Mesothelial cell of epicardium (in vitro differentiated cells): ENCODE data around the gene MED12L. TPM values are rescaled to one million over a fixed set of nuclear protein-coding genes. Genes with fewer than 3 reads are reported as not detected.

Experiments
- DNase-seq, 2 experiments: peaks; one replicate each; pipeline ENCODE4 v3.0.0; 2021; ENCODE audit warnings: low spot score in 2 of 2; ENCODE audit not compliant: unreplicated experiment in 2 of 2
- H3K27ac Mint-ChIP-seq: 2 replicates; pipeline ENCODE4 v1.8.0; 2021; ENCODE audit warnings: mixed read lengths
- H3K27me3 Mint-ChIP-seq: 2 replicates; pipeline ENCODE4 v1.8.0; 2021; ENCODE audit warnings: low read depth, mixed read lengths
- H3K36me3 Mint-ChIP-seq: 2 replicates; pipeline ENCODE4 v1.8.0; 2021; ENCODE audit warnings: mixed read lengths
- H3K4me1 Mint-ChIP-seq: 2 replicates; pipeline ENCODE4 v1.8.0; 2021; ENCODE audit warnings: mixed read lengths
- H3K4me3 Mint-ChIP-seq: 2 replicates; pipeline ENCODE4 v1.8.0; 2021; ENCODE audit warnings: mild to moderate bottlenecking, moderate library complexity, mixed read lengths
- H3K9me3 Mint-ChIP-seq: 2 replicates; pipeline ENCODE4 v1.8.0; 2021; ENCODE audit warnings: mixed read lengths
- total RNA-seq: library from RNA; stranded (reverse); gene quantifications from 3 replicates; pipeline ENCODE4 v1.2.1, GENCODE V29; 2021
- TF ChIP-seq, protein P1 (sequence below): fragments of 200-600 bp; sonication (generic); IDR thresholded peaks from one replicate; pipeline ENCODE4 v1.5.0; 2021; ENCODE audit warnings: antibody characterized with exemption; ENCODE audit not compliant: unreplicated experiment

Gene MED12L
- total RNA-seq, 1 donor from 2014 or later, result 13.8 TPM

GRCh38 chr3:151460228-151460627, 374.8 kb downstream of the MED12L start:
- H3K4me3 Mint-ChIP-seq, result peak overlapping the region; percentile 74
- H3K27ac Mint-ChIP-seq, result no peak overlapping the region
- no peaks in the 10 kb centered on the region for H3K9me3 Mint-ChIP-seq
- H3K36me3 Mint-ChIP-seq, result no peaks in the 10 kb centered on the region
- H3K27me3 Mint-ChIP-seq, result peaks cover 4% of the 10 kb centered on the region
- DNase-seq, result no peak
- TF ChIP-seq, protein P1, sequence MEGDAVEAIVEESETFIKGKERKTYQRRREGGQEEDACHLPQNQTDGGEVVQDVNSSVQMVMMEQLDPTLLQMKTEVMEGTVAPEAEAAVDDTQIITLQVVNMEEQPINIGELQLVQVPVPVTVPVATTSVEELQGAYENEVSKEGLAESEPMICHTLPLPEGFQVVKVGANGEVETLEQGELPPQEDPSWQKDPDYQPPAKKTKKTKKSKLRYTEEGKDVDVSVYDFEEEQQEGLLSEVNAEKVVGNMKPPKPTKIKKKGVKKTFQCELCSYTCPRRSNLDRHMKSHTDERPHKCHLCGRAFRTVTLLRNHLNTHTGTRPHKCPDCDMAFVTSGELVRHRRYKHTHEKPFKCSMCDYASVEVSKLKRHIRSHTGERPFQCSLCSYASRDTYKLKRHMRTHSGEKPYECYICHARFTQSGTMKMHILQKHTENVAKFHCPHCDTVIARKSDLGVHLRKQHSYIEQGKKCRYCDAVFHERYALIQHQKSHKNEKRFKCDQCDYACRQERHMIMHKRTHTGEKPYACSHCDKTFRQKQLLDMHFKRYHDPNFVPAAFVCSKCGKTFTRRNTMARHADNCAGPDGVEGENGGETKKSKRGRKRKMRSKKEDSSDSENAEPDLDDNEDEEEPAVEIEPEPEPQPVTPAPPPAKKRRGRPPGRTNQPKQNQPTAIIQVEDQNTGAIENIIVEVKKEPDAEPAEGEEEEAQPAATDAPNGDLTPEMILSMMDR, result no peak
- peaks cover 26% of the 10 kb centered on the region for H3K4me1 Mint-ChIP-seq

- TF ChIP-seq, protein P1, result no peak
- Mint-ChIP-seq H3K9me3 (no peaks in the 10 kb centered on the region), H3K36me3 (no peaks in the 10 kb centered on the region), H3K27me3 (peaks cover 4% of the 10 kb centered on the region), H3K4me3 (peak within 1 kb of the TSS; percentile 74), H3K27ac (no peak within 1 kb of the TSS), H3K4me1 (peaks cover 26% of the 10 kb centered on the region)
- DNase-seq, result peak in 1 of 2 experiments; percentile 42
These were observed 375.4 kb downstream of the MED12L start, which contains the start of gene IGSF10 for GRCh38 chr3:151460774-151461450. IGSF10 (minus strand) TSS chr3:151461061; CDS start chr3:151458709, 2,352 bp downstream.

- H3K27me3 Mint-ChIP-seq, result peaks cover 4% of the 10 kb centered on the region
- no peak for DNase-seq
- TF ChIP-seq, protein P1, result no peak
- no peak overlapping the region for H3K4me3 Mint-ChIP-seq
- H3K36me3 Mint-ChIP-seq, result no peaks in the 10 kb centered on the region
- peaks cover 19% of the 10 kb centered on the region for H3K4me1 Mint-ChIP-seq
- no peak overlapping the region for H3K27ac Mint-ChIP-seq
- no peaks in the 10 kb centered on the region for H3K9me3 Mint-ChIP-seq
These were observed 376.9 kb downstream of the MED12L start for GRCh38 chr3:151462278-151462780.

- Mint-ChIP-seq H3K9me3 (no peaks in the 10 kb centered on the region), H3K4me3 (no peak overlapping the region), H3K27ac (no peak overlapping the region), H3K36me3 (no peaks in the 10 kb centered on the region), H3K4me1 (peaks cover 18% of the 10 kb centered on the region), H3K27me3 (peaks cover 4% of the 10 kb centered on the region)
- DNase-seq, result no peak
- TF ChIP-seq, protein P1, result no peak
These were observed 377.5 kb downstream of the MED12L start for GRCh38 chr3:151462991-151463390.

DNA sequence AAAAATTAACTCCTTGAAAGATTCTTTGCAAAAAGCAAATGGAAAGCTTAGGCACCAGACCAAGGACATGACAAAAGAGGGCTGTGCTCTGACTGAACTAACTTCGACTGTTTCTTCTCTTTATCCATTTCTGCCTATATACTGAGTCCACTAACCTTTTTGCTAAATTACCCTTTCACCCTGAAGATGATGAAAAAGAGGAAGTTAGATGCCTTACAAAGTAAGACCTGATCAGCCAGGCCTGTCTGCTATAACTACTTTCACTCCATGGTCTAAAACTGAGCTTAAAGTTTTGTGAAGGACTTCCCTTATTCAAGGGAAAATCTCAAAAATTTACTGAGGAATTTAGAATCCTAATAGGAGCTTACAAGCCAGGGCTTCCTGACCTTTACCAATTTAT, 381.6 kb downstream of the MED12L start:
- no peaks in the 10 kb centered on the region for H3K4me1 Mint-ChIP-seq
- H3K27me3 Mint-ChIP-seq, result no peaks in the 10 kb centered on the region
- H3K4me3 Mint-ChIP-seq, result no peak overlapping the region

More for the DNA sequence above, 381.6 kb downstream of the MED12L start:
- Mint-ChIP-seq H3K27ac (no peak overlapping the region), H3K36me3 (no peaks in the 10 kb centered on the region), H3K9me3 (no peaks in the 10 kb centered on the region)
- no peak for DNase-seq
- TF ChIP-seq, protein P1, result no peak
